HG02970 (cell line): ENCODE measurements around the gene VSTM2B.

ENCODE experiments used
- ATAC-seq: cut with Tn5 transposase; IDR thresholded peaks from one replicate; pipeline ENCODE4 v1.9.1; 2021; ENCODE audit warnings: mild to moderate bottlenecking, moderate library complexity, moderate number of reproducible peaks; ENCODE audit not compliant: unreplicated experiment, low FRiP score

The VSTM2B gene

DNA sequence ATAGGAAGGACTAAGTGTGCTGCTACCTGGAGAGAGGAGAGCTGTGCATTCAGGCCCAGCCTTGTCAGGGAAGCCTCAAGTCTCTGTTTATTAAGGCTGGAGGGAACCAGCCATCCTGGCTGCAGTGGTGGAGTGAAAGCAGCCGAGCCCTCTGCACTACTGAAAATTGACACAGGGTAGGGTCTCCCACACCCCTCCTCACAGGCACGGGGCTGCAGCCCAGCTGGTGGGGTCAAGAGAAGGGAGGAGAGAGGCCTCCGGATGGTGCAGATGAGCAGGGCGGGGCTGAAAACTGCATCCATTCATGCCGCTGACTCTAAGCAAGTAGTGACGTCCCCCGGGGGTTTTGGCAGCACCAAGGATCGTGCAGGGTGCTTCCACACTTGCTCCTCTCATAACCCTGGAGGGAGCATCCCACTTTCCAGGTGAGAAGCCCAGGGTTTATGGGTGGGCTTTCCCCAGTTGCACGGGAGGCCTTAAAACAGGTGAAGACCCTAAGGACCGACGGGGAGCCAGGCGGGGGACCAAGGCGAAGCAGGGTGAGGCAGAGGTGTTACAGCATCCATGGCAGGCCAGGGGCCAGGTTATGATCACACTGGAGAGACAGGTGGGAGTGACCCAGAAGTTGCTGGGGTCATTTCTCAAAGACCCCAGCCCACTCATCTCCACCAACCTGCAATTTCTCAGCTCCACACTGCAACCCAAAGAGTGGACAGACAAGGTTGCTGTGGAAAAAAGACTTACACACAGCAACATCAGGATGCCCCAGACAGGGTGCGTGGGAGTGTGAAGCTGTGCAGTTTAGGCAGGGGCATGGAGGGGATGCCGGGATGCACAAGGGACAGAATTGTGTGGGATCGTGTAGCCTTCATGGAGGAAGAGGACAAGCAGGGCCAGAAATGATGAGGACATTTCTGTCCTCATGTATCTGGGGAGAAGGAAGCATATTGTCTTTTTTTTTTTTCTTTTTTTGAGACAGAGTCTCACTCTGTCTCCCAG, 36.8 kb downstream of the VSTM2B start:
- ATAC-seq: no peak

DNA sequence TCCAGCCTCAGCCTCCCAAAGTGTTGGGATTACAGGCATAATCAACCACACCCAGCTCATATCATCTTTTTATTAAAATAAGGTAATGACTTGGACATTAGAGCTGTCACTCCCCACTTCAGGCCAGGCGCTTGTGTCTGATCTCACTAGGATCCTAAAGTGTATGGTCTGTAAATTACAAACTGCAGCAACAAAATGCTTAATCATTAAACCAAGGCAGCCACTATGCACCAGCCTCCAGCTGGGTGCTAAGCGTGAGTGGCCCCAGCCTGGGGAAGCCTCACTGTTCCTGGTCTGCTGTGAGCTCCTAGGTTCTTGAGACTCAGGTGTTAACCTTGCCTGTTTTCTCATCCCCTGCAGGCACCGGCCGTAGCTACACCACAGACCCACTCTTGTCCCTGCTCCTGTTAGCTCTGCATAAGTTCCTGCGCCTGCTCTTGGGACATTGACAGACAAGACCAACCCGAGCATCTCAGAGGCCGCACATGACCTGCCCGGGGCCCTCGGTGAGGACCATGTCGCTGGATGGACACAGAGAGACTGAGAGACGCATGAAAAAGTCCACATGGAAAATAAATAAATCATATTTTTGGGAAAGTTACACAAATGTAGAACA, 37.8 kb downstream of the VSTM2B start:
- no peak for ATAC-seq

DNA sequence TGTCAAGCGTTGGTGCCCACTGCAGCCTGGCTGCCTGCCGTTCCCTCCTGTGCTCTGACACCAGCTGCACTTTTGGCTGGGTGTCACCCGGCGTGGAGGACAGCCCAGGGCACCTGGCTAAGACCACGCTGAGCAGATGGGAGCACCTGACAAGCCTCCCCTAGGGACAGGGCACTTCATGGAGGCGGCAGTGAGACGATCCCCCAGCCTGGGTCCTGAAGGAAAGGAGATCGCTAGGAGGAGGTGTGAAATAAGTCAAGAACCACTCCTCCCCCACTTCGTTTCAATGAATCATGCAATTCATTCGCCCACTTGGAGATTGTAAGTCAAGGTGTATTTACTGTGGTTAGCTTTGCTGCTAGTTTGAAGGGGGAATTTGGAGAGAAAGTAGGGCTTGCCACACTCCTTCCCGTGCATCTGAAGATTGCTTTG, 38.8 kb downstream of the VSTM2B start:
- ATAC-seq: no peak

DNA sequence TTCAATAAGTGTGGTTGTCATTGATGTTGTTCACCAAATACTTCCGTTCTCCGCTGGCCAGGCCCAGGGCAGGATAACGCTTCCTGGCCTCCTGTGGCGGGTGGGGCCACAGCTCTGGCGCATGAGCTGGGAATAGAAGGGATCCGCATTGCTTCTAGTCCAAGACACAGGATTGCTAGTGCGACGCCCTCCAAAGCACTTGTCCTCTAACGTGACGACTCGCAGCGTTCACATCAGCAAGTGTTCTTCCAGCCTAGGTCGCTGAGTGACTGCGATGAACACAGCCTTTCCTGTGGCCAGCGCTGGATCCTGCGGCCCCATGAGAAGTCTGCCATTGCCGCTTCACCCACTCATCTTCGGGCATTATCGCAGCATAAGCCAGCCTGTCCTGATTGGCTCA, 39.4 kb downstream of the VSTM2B start:
- ATAC-seq: no peak

DNA sequence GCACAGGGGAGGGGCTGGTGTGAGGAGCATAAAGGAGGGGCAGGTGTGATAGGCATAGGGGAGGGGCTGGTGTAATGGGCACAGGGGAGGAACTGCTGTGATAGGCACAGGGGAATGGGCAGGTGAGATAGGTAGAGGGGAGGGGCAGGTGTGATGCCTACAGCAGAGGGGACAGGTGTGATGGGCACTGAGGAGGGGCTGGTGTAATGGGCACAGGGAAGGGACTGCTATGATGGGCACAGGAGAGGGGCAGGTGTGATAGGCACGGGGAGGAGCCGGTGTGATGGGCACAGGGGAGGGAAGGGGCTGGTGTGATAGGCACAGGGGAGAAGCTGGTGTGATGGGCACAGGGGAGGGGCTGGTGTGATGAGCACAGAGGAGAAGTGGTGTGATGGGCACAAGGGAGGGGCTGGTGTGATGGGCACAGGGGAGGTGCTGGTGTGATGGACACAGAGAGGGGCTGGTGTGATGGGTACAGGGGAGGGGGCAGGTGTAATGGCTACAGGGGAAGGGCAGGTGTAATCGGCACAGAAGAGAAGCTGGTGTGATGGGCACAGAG, 40.8 kb downstream of the VSTM2B start:
- no peak for ATAC-seq

DNA sequence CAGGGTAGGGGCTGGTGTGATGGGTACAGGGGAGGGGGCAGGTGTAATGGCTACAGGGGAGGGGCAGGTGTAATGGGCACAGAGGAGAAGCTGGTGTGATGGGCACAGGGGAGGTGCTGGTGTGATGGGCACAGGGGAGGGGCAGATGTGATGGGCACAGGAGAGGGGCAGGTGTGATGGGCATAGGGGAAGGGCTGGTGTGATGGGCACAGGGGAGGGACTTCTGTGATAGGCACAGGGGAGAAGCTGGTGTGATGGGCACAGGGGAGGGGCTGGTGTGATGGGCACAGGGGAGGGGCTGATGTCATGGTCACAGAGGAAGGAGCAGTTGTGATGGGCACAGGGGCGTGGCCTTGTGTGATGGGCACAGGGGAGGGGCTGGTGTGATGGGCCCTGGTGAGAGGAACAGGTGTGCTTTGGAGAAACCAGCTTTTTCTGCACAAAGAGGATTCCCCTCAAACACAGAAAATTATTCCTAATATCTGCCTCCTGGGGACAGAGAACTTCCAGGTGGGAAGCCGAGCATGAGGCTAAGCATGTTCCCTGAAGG, 41.6 kb downstream of the VSTM2B start:
- ATAC-seq: no peak

DNA sequence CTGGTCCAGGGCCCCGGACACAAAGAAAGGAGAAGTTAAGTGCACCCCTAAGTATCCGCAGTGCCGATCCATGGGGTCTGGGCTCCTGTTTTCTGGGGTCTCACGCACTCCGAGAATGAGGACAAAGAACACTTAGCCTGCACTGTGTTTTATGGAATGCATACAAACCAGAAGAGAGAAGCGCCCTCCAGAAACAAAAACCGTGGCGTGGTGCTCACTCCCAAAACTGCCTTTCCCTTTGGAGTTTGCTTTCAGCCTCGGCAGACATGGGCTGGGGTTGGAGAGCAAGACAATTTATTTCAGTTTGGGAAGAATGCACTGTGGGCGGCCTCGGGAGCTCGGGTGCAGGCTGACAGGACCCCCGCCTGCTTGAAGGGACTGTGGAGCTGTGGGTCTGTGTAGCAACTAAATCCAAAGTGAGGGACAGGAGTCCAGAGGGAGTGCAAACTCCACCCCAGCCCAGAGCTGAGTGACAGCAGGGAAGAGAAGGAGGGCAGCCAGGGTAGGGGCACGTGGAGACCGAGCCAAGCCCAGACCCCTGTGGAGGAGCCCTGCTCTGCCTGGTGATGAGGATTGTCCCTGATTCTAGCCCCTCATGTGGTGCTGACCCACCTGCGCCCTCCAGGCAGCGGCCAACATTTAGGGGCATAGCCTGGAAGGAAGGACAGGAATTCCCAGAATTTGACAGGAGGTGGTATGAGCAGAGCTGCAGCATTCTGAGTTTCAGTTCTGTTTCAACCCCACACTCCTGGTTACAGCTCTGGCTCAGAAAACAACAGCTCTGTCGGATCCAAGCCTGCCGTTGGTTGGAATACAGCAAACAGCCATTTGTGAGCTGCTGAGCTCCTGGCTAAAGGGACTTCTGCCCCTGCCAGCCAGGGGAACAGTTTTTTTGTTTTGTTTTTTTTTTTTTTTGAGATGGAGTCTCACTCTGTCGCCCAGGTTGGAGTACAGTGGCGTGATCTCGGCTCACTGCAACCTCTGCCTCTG, 42.5 kb downstream of the VSTM2B start:
- no peak for ATAC-seq

DNA sequence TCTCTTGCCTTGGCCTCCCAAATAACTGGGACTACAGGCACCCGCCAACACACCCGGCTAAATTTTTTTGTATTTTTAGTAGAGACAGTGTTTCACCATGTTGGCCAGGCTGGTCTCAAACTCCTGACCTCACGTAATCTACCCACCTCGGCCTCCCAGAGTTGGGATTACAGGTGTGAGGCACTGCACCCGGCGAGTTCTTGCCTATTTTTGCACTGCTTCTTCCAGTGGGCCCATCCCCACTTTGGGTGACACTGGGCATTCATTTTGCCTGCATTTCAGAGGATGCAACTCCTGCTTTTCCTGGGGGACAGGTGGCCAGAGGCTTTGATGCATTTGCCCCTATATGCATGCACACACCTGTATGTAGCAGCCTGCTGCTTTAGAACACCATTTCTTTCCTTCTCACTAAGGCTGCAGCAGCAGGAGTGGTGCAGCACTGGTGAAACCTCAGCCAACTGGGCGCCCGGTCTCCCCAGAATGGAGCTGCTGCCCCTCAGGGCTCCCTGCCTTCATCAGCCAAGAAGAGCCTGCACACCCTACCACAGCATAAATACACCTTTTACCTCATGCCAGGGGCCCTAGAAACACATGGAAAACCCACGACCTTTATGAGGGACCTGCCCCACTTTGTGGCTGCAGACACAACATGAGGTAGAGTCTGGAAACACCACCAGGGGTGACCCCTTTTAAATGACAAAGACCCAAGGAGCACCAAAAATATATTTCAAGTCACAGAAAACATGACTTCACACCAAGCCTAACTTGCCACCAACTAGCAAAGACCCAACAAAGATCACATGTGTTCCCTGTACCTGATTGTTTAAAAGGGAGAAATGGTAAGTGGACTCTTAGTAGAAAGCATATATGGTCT, 43.5 kb downstream of the VSTM2B start:
- no peak for ATAC-seq

DNA sequence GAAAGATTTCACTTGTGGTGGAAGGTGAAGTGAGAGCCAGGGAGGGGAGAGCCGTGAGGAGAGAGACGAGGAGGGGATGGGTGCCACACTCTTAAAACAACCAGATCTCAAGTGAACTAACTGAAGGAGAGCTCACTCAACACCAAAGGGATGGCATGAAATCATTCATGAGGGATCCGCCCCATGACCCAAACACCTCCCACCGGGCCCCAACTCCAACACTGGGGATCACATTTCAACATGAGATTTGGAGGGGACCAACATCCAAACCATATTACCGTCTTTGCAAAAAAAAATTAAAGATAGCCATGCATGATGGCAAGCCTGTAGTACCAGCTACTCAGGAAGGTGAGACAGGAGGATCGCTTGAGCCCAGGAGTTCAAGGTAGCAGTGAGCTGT, 45.4 kb downstream of the VSTM2B start:
- ATAC-seq: no peak

DNA sequence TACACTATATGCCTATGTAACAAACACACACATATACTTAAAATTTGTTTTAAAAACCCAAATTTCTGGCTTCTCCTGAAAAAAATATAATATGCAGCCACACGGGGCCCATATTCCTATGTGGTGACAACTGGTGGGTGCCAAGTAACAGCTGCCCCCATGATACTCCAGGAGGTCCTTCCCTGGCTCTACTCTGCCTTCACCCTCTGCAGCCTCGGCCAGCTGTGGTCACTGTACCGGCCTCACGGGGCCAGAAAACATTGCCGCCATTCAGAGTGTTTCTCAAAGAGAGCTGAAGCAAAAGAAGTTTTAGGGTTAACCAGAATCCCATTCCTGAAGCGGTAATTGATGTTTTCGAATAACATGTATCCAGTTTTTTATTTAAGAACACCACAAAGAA, 47.7 kb downstream of the VSTM2B start:
- ATAC-seq: no peak

DNA sequence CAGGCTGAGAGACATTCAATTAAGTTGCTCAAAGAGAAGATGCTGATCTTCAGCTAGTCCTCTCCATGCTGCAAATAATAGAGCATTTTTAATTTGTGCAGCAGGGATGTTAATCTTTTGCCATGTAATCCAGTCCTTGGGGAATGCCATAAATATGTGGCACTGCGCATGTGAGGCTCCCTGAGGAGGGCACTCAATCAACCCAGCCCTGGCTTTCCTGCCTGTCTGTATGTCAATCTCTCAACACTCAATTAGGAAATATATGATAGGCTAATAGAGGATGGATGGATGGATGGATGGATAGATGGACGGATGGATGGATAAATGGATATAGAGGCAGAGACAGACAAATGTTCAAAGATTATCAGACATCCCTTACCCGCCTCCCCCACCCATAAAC, 48.7 kb downstream of the VSTM2B start:
- ATAC-seq: no peak

DNA sequence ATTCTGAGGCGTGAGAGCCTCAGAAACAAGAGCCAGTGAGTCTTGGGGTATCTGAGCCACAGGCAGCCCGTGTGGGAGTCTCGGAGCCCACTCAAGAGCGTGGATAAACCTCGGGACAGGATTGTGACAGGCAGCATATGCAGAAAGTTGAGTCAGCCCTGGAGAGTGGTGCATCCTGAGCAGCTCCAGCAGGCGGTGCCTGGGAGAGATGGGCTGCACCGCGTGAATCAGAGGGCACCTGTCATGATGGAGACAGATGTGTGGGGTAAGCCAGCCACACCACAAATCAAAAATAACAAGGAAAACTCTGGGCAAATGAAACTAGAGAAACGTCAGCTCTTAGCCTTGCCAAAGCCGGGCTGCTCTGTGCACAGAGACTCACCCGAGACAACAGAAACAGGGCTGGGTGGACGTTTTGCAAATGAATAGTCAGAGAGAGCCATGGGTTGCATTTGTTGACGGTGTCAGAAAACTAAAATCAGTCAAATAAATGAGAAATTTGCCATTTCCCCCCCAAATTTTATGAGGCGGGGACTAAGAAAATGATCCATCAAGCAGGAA, 50.3 kb downstream of the VSTM2B start:
- ATAC-seq: no peak

DNA sequence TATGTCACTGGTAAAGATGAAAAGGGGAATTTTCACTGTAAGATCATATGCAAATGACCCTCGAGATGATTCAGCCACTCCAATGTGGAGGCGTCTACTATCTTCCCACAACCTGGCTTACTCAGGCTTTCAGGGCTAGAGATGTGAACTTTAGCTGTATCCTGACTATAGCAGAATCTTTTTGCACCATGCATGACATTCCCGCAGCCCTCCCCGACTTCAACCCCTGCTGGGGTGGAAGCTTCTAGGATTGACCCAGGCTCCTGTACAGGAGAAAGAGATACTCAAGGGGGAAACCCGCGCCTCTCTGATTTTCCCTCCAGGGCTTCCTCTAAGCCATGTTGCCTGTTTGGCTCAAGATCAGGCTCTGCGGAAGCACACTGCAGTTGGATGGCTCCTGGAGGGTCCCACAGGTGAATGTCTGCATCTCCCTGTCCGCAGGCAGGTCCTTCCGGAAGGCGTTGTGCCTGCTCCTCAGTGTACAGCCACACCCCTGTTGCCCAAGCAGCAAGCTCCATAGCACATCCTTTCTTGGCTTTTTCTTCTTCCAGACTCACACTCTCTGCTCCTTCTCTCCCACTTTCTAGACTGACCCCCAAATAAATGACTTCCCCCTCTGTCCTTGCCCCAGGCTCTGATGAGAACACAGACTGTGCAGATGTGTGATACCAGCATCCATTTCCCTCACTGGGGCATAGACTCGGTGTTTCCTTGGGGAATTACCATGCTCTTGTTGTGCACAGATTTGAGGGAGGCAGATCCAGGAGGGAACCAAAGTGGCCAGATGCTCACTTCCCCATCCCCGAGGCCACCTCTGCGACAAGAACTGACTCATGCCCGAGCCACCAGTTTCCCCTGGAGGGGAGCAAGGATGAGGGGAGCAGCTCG, 51.2 kb downstream of the VSTM2B start:
- no peak for ATAC-seq

DNA sequence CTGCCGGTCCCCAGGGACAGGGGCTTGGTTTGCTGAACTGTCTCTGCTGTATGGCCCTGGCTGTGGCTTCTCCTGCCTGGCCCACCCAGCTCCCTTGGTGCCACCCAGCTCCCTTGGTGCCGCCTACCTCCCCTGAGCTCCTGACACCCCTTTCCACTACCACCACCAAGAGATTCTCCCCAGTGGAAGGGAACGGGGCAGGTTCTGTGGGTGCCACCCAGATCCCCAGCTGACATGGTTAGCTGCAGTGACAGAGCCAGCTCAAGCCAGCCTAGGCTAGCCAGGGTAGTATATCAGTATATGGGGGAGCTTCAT, 51.8 kb downstream of the VSTM2B start:
- ATAC-seq: no peak

DNA sequence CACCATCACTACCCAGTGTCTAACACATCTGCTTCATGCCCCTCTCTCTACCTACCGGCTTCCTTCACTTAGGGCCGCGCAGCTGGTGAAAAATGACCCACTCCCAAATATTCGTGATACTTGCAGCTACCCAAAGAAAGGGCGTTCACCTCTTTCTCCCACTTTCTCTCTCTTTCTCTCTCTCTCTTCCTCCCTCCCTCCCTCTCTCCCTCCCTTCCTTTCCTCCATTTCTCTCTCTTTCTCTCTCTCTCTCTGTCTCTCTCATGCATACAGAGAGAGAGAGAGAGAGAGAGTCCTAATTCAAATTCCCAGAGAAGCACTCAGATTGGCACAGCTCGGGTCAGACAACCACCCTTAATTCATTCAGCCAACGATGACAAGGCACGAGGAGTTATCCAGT, 52.6 kb downstream of the VSTM2B start:
- no peak for ATAC-seq

DNA sequence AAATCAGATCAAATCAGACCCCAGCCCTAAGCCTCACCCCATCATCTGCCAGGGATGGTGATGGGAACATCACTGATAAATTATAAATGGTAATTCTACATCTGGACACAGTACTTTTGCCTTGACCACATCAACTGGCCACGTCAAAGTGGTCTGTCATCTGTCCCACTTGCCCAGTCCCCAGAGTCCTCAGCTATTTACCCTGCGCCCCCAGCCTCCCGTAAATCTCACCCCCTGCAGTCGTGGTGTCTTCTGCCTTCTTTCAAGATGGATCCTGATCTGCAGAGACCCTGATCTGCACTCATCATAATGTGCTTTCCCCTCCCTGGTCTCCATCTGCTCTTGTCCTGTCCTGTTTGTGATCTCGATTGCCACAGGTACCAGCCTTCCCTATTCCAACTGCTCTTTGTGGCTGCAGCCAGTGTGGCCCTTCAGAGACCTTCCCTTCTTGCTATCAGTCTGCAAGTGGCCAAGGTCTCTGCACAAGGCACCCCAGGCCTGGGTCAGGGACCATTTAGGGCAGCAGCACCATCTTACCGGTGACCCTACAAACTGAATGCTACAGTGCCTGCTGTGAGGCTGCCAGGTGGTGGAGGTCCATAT, 53.6 kb downstream of the VSTM2B start:
- no peak for ATAC-seq

DNA sequence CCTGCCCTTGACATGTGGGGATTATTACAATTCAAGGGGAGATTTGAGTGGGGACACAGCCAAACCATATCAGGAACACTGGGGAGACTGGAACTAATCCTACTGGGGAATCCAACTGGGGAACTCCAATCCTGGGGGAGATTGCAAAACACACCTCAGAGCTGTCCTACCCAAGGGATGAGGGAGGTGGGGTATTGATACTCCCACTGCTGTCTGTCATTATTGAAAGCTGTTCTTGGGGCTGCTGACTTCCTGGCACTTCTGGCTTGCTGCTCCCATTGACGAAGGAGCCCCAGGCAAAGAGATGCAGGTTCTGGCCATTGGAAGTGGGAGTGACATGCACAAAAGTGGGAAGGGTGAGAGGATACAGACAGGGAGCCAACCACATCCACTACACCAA, 55.6 kb downstream of the VSTM2B start:
- no peak for ATAC-seq
